Activated CD4-positive, alpha-beta T cell treated with anti-CD3 and anti-CD28 coated beads for 36 hours (primary cell): ENCODE measurements around the gene SLC9A7. TPM values are rescaled to one million over a fixed set of nuclear protein-coding genes. Genes with fewer than 3 reads are reported as not detected.
"Not testable (repeated sequence)": the region's sequence is repeated elsewhere in the genome, so short reads cannot be mapped to it uniquely, and the experiment has no call there.

ENCODE experiments used
- ATAC-seq: fragments of 200-7000 bp; cut with Tn5 transposase; one replicate; pipeline ENCODE4 v1.10.0; 2021; ENCODE audit warnings: mild to moderate bottlenecking, moderate library complexity
- CTCF ChIA-PET: fragments of 350-600 bp; sonication (Branson Sonifier 250); formaldehyde crosslinking; loops from one replicate; lab custom pipeline; 2021; ENCODE audit warnings: antibody characterized with exemption; lab: Charles Lee
- POLR2A ChIA-PET: fragments of 350-600 bp; sonication (Branson Sonifier 250); formaldehyde crosslinking; loops from one replicate; lab custom pipeline; 2021; ENCODE audit warnings: antibody characterized with exemption, inconsistent platforms; lab: Charles Lee
- DNase-seq: peaks from one replicate; pipeline ENCODE4 v3.0.0-alpha.2; 2020
- H3K27ac Mint-ChIP-seq: one replicate; pipeline ENCODE4 v1.8.0; 2021; ENCODE audit warnings: mixed read lengths
- H3K27me3 Mint-ChIP-seq: one replicate; pipeline ENCODE4 v1.8.0; 2021; ENCODE audit warnings: mixed read lengths
- H3K36me3 Mint-ChIP-seq: one replicate; pipeline ENCODE4 v1.8.0; 2021; ENCODE audit warnings: low read depth, mixed read lengths
- H3K4me1 Mint-ChIP-seq: one replicate; pipeline ENCODE4 v1.8.0; 2021; ENCODE audit warnings: mixed read lengths
- H3K4me3 Mint-ChIP-seq: one replicate; pipeline ENCODE4 v1.8.0; 2021; ENCODE audit warnings: mild to moderate bottlenecking, moderate library complexity, mixed read lengths
- H3K9me3 Mint-ChIP-seq: one replicate; pipeline ENCODE4 v1.8.0; 2021; ENCODE audit warnings: low read depth, mixed read lengths
- intact Hi-C, 2 experiments: fragments of 100-400 bp; cut with DNase I in 1 of 2; cut with micrococcal nuclease in 1 of 2; formaldehyde crosslinking; loops; one replicate each; pipeline versions ENCODE4 v1.14.2 to v1.15.1; 2022 to 2024; cut with DNase I, micrococcal nuclease
- total RNA-seq, 2 experiments: library from RNA; stranded (reverse); gene quantifications; one replicate each; pipeline ENCODE4 v1.2.3, GENCODE V29; 2021

SLC9A7 gene
- total RNA-seq, result 10 to 100 TPM; 16.3 to 19.2 TPM

DNA sequence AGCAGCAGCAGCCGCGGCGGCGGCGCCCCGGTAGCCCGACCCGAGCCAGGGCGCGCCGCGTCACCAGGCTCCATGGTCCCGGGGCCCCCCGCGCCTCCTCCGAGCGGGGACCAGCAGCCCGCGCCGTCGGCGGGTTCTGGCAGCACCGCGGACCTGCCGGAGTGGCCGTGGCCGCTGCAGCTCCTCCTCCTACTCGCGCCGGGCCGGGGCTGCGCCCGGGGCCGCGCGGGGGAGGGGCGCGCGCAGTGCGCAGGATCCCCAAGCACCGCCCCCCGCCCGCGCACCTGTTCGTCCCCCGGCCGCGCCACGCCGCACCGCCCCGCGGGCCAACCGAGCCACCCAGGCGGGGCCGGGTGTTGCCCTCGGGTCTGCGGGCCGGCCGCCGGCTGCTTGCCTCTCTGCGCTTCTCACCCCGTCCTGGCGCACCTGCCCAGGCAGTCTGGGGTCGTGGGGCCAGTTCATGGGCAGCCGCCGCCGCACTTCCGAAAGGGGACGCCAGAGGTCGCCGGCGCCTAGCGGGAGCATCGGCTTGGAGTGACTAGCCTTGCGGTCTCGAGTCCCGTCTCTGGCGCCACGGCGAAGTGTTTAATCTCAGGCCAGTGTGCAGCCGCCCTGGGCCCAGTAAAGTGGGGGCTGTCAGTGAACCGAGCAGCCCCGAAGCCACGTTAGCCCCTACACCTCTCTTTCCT lies at the start of gene SLC9A7:
SLC9A7 (minus strand) TSS at position 163 of the 689 bp plus-strand sequence; CDS start at position 74, 89 bp downstream.
- Mint-ChIP-seq H3K4me1 (peaks cover 28% of the 10 kb centered on the region), H3K4me3 (peak within 1 kb of the TSS; percentile 92), H3K36me3 (peaks cover 6% of the 10 kb centered on the region), H3K27ac (peak within 1 kb of the TSS; percentile 91), H3K9me3 (no peaks in the 10 kb centered on the region), H3K27me3 (no peaks in the 10 kb centered on the region)
- ChIA-PET POLR2A (interaction anchor here (0.6 kb wide), 1 partner anchor 186 kb away, joined by 3 read pairs; no protein-coding TSS in a partner anchor), CTCF (interaction anchor here (0.6 to 4.5 kb wide), 8 partner anchors 12 to 1396 kb away, joined by 3 to 27 read pairs (median 3); no protein-coding TSS in a partner anchor)
- DNase-seq (peak; percentile 88), ATAC-seq (peak; percentile 84)
- intact Hi-C loops, result loop anchor here (1.0 to 5.0 kb wide), 10 partner anchors 33 to 334 kb away; partner anchors contain the start of gene RP2 (in 1 of the 2)

GRCh38 chrX:46805270-46805669 lies 46.4 kb upstream of the SLC9A7 start:
- CTCF ChIA-PET, result interaction anchor here (1.1 kb wide), 1 partner anchor 9 kb away, joined by 5 read pairs; no protein-coding TSS in a partner anchor
- H3K4me1 Mint-ChIP-seq, result no peaks in the 10 kb centered on the region
- POLR2A ChIA-PET, result no interaction called here
- no peak overlapping the region for H3K4me3 Mint-ChIP-seq
- DNase-seq (no peak), ATAC-seq (no peak)
- no peaks in the 10 kb centered on the region for H3K9me3 Mint-ChIP-seq
- no peak overlapping the region for H3K27ac Mint-ChIP-seq
- intact Hi-C loops, result no loop called here
- H3K36me3 Mint-ChIP-seq, result no peaks in the 10 kb centered on the region
- peaks cover 4% of the 10 kb centered on the region for H3K27me3 Mint-ChIP-seq

DNA sequence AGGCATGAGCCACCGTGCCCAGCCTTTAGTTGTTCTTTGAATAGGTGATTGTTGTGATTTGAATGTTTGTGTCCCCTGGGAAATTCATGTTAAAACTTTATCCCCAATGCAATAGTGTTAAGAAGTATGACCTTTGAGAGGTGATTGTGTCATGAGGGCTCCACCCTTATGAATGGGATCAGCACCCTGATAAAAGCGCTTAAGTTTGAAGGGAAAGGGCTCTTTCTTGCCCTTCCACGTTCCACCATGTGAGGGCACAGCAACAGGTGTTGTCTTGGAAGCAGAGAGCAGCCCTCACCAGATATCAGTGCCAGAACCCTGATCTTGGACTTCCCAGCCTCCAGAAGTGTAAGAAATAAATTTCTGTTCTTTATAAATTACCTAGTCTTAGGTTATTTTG lies 44.2 kb upstream of the SLC9A7 start:
- Mint-ChIP-seq H3K4me1 (no peaks in the 10 kb centered on the region), H3K27ac (no peak overlapping the region), H3K9me3 (no peaks in the 10 kb centered on the region), H3K36me3 (no peaks in the 10 kb centered on the region), H3K27me3 (peaks cover 2% of the 10 kb centered on the region), H3K4me3 (no peak overlapping the region)
- POLR2A ChIA-PET, result no interaction called here
- intact Hi-C loops, result no loop called here
- ATAC-seq (no peak), DNase-seq (peak; percentile 16)
- CTCF ChIA-PET, result no interaction called here

DNA sequence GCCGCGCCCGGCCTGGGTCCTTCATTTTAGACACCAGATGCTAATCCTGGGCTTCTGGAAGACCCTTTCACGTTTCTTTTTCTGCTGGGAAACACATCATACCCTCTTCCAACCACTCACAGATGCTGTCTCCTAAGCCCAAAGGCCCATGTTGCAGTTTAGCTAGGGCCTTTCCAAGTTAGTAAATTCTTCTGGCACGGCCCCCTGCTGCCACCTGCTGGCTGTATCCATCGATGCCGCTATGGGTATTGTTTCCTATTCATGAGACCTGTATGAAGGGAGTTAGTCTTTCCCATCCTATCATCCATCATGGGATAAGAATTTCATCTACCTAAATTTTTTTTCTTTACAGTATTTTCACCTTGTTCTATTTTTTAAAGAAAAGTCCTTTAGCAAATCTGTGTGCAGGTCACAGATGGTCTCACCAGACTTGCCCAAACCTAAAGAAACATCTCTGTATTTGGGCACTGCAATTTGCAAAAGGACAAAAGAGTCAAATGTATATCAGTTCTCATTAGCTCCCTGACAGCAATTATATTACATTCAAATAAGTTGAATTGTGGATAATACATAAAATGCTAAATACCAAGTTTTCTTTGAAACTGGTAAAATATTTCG lies 37.8 kb upstream of the SLC9A7 start:
- no peaks in the 10 kb centered on the region for H3K36me3 Mint-ChIP-seq
- H3K27ac Mint-ChIP-seq, result no peak overlapping the region
- DNase-seq (peak; percentile 84), ATAC-seq (peak; percentile 63)
- ChIA-PET CTCF (interaction anchor here (0.7 to 4.2 kb wide), 15 partner anchors 9 to 689 kb away, joined by 3 to 27 read pairs (median 5); partner anchors contain the start of genes RP2 and SLC9A7), POLR2A (no interaction called here)
- intact Hi-C loops, result loop anchor here (1.0 to 10.0 kb wide), 8 partner anchors 37 to 414 kb away; partner anchors contain the start of genes SLC9A7 (in 2 of the 2), RP2 (in 1 of the 2) and ZNF674 (in 1 of the 2)
- H3K9me3 Mint-ChIP-seq, result no peaks in the 10 kb centered on the region
- peaks cover 19% of the 10 kb centered on the region for H3K4me1 Mint-ChIP-seq
- peaks cover 2% of the 10 kb centered on the region for H3K27me3 Mint-ChIP-seq
- no peak overlapping the region for H3K4me3 Mint-ChIP-seq

- H3K4me1 Mint-ChIP-seq, result peaks cover 19% of the 10 kb centered on the region
- intact Hi-C loops, result loop anchor here (2.0 to 10.0 kb wide), 5 partner anchors 81 to 409 kb away; partner anchors contain the start of gene ZNF674 (in 1 of the 2)
- H3K4me3 Mint-ChIP-seq, result no peak overlapping the region
- H3K9me3 Mint-ChIP-seq, result no peaks in the 10 kb centered on the region
- POLR2A ChIA-PET, result no interaction called here
- no peaks in the 10 kb centered on the region for H3K27me3 Mint-ChIP-seq
- no peaks in the 10 kb centered on the region for H3K36me3 Mint-ChIP-seq
- no peak overlapping the region for H3K27ac Mint-ChIP-seq
- ATAC-seq (no peak), DNase-seq (no peak)
- CTCF ChIA-PET, result interaction anchor here (0.7 to 2.6 kb wide), 2 partner anchors 34 to 175 kb away, joined by 3 to 17 read pairs; partner anchors contain the start of gene SLC9A7
These were observed 34.6 kb upstream of the SLC9A7 start for GRCh38 chrX:46793386-46794143.

DNA sequence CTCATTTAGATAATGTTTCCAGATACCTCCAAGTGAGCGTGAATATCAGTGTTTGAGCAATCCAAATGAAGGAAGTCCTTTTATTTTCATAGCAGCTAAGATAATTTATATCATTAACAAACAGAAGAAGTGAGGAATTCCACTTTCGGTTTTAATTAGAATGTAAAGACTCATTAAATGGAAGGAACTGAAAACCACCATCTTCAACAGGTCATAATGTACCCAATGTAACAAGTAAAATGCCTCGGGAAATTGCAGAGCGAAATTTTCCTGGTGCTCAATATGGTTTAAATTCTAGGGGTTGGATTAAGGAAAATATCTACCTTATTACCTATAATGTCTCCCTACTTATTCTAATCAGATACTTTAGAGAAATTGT lies 33.9 kb upstream of the SLC9A7 start:
- intact Hi-C loops, result loop anchor here (1.0 to 10.0 kb wide), 7 partner anchors 33 to 408 kb away; partner anchors contain the start of genes SLC9A7 (in 1 of the 2) and ZNF674 (in 1 of the 2)
- Mint-ChIP-seq H3K27ac (peak overlapping the region; percentile 58), H3K9me3 (no peaks in the 10 kb centered on the region), H3K4me3 (no peak overlapping the region), H3K27me3 (no peaks in the 10 kb centered on the region), H3K36me3 (no peaks in the 10 kb centered on the region), H3K4me1 (peaks cover 19% of the 10 kb centered on the region)
- ChIA-PET POLR2A (no interaction called here), CTCF (interaction anchor here (0.7 to 2.6 kb wide), 2 partner anchors 33 to 176 kb away, joined by 3 to 17 read pairs; partner anchors contain the start of gene SLC9A7)
- ATAC-seq, result peak; percentile 9
- DNase-seq, result no peak

GRCh38 chrX:46791927-46792809 lies 33.2 kb upstream of the SLC9A7 start:
- CTCF ChIA-PET, result interaction anchor here (0.7 to 2.6 kb wide), 2 partner anchors 32 to 177 kb away, joined by 3 to 17 read pairs; partner anchors contain the start of gene SLC9A7
- peak; percentile 87 for ATAC-seq
- POLR2A ChIA-PET, result no interaction called here
- no peaks in the 10 kb centered on the region for H3K9me3 Mint-ChIP-seq
- intact Hi-C loops, result loop anchor here (1.0 to 10.0 kb wide), 7 partner anchors 33 to 407 kb away; partner anchors contain the start of genes SLC9A7 (in 1 of the 2) and ZNF674 (in 1 of the 2)
- peak overlapping the region; percentile 37 for H3K27ac Mint-ChIP-seq
- no peaks in the 10 kb centered on the region for H3K36me3 Mint-ChIP-seq
- H3K4me1 Mint-ChIP-seq, result peaks cover 19% of the 10 kb centered on the region
- H3K27me3 Mint-ChIP-seq, result no peaks in the 10 kb centered on the region
- no peak overlapping the region for H3K4me3 Mint-ChIP-seq
- peak; percentile 36 for DNase-seq

DNA sequence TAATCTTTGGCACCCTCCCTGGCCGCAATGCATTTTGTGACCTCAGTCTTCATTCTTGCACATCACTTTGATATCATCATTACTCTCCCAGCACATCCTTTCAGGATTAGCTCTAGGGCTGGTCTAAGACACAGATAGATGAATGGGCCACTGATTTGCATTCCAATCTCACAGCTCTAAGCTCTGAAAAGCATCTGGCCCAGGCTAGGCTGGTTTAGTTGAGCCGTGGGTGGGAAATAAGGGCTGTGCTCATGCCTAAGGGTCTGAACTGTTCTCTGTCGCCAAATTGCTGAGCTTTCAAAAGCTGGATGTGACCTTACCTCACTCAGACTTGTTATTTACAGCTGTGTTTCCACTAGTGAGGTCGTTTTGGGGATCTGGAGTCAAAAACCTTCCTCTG lies 30.0 kb upstream of the SLC9A7 start:
- intact Hi-C loops, result no loop called here
- no peak overlapping the region for H3K4me3 Mint-ChIP-seq
- H3K4me1 Mint-ChIP-seq, result peaks cover 19% of the 10 kb centered on the region
- DNase-seq (no peak), ATAC-seq (no peak)
- no peaks in the 10 kb centered on the region for H3K36me3 Mint-ChIP-seq
- CTCF ChIA-PET, result interaction anchor here (0.5 to 1.0 kb wide), 3 partner anchors 8 to 268 kb away, joined by 3 to 6 read pairs (median 4); no protein-coding TSS in a partner anchor
- no peak overlapping the region for H3K27ac Mint-ChIP-seq
- H3K27me3 Mint-ChIP-seq, result no peaks in the 10 kb centered on the region
- H3K9me3 Mint-ChIP-seq, result no peaks in the 10 kb centered on the region
- POLR2A ChIA-PET, result no interaction called here

DNA sequence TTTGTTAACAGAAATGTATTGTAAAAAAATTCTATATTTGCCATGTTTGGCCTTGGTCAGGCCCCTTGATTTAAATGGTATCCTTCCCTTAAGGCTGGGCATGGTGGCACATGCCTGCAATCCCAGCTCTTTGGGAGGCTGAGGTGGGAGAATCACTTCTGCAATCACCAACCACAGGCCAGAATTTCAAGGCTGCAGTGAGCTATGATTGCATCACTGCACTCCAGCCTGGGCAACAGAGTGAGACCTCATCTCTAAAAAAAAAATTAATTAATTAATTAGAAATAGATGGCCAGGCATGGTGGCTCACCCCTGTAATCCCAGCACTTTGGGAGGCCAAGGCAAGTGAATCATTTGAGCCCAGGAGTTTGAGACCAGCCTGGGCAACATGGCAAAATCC lies 25.5 kb upstream of the SLC9A7 start:
- H3K27me3 Mint-ChIP-seq, H3K27ac Mint-ChIP-seq, ATAC-seq, intact Hi-C loops, DNase-seq, H3K4me1 Mint-ChIP-seq, H3K4me3 Mint-ChIP-seq, POLR2A ChIA-PET, H3K36me3 Mint-ChIP-seq, H3K9me3 Mint-ChIP-seq: not testable (repeated sequence)
- CTCF ChIA-PET, result interaction anchor here (0.6 to 1.6 kb wide), 2 partner anchors 12 to 13 kb away, joined by 3 to 4 read pairs; no protein-coding TSS in a partner anchor

DNA sequence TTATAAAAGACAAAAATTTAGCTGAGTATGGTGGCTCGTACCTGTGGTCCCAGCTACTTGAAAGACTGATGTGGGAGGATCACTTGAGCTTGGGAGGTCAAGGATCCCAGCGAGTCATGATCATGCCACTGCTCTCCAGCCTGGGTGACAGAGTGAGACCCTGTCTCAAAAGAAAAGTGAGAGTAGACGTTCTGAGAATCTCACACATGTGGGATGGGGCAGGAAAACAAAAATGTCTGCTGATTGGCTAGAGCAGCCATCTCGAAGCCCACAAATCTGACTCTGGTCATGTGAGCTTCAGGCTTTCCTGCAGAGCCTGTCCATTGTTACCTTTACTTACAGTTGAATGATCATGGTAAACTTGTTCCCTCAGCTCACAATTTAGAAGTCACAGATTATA lies 23.1 kb upstream of the SLC9A7 start:
- peak; percentile 55 for ATAC-seq
- peaks cover 3% of the 10 kb centered on the region for H3K27me3 Mint-ChIP-seq
- DNase-seq, result peak; percentile 16
- no peak overlapping the region for H3K27ac Mint-ChIP-seq
- H3K9me3 Mint-ChIP-seq, result no peaks in the 10 kb centered on the region
- no peaks in the 10 kb centered on the region for H3K36me3 Mint-ChIP-seq
- intact Hi-C loops, result no loop called here
- POLR2A ChIA-PET, result interaction anchor here (0.5 to 0.7 kb wide), 3 partner anchors 194 to 769 kb away, joined by 3 to 11 read pairs (median 3); no protein-coding TSS in a partner anchor
- peaks cover 17% of the 10 kb centered on the region for H3K4me1 Mint-ChIP-seq
- H3K4me3 Mint-ChIP-seq, result no peak overlapping the region
- CTCF ChIA-PET, result interaction anchor here (0.6 to 0.7 kb wide), 2 partner anchors 13 to 1389 kb away, joined by 3 read pairs; no protein-coding TSS in a partner anchor
